Stimulated activated CD4-positive, alpha-beta T cell treated with anti-CD3 and anti-CD28 coated beads, Interleukin-4, amount 100 ng/mL, for 4 hours (primary cell): ENCODE results near the gene GBP3.
"Not testable (repeated sequence)": the region's sequence is repeated elsewhere in the genome, so short reads cannot be mapped to it uniquely, and the experiment has no call there.

Experiments
- DNase-seq, 2 experiments: peaks; one replicate each; pipeline ENCODE4 v3.0.0-alpha.2; 2020

GBP3 gene, protein sequence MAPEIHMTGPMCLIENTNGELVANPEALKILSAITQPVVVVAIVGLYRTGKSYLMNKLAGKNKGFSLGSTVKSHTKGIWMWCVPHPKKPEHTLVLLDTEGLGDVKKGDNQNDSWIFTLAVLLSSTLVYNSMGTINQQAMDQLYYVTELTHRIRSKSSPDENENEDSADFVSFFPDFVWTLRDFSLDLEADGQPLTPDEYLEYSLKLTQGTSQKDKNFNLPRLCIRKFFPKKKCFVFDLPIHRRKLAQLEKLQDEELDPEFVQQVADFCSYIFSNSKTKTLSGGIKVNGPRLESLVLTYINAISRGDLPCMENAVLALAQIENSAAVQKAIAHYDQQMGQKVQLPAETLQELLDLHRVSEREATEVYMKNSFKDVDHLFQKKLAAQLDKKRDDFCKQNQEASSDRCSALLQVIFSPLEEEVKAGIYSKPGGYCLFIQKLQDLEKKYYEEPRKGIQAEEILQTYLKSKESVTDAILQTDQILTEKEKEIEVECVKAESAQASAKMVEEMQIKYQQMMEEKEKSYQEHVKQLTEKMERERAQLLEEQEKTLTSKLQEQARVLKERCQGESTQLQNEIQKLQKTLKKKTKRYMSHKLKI

DNA sequence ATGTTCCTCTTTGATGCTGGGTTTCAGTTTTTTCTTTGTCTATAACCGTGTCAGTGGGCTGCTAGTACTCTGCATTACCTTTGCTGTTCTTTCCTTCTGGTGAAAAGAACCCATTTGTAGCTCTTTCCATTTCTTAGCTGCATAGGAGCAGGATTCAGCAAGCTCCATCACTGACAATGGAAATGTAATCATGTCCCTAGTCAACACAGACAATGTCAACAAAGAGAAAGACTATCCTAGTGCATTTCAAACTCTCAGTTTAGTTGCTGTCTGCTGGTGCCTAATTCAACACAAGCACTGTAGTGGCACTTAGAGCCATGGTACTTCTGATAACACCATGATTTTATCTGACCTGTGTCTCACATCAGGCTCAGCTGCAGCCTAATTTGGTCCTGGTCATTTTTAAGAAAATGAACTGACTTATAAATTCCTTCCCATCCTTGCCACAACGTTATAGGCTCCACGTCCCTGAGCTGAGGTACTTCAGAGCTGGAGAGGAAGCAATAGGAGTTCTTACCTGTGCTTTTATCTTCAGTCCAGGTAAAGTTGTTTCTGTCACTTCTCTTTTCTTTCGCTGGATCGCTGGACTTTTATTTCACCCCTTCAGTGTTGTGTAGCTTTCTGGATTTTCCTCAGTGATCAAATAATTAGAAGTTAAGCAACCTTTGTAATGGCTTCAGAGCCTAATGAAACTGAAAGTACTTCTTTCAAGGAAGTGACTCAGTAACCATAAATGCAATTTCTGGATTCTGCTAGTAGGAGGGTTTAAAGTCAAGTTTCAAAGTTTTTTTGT is at the start of gene GBP3:
GBP3 (minus strand) TSS at position 700 of the 793 bp plus-strand sequence. CDS start 2,145 bp downstream, outside the sequence.
- DNase-seq, result no peak

DNA sequence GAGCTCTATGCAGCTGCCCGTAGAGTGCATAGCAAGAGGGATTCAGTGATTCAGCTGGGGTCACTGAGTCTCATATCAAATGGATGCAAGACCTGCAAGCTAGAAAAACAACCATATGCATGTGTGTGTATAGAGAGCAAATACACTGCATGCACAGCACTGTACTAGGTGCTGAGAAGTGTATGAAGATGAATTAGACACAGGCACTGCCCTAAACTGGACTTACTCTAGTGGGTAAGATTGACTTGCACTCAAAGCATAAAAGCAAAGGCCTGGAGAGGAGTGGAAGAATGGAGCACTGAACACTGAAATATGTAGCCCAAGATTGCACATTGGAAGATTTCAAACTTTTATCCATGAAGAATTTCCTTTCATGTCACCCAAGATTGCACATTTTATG is 47.8 kb upstream of the GBP3 start:
- no peak for DNase-seq

DNA sequence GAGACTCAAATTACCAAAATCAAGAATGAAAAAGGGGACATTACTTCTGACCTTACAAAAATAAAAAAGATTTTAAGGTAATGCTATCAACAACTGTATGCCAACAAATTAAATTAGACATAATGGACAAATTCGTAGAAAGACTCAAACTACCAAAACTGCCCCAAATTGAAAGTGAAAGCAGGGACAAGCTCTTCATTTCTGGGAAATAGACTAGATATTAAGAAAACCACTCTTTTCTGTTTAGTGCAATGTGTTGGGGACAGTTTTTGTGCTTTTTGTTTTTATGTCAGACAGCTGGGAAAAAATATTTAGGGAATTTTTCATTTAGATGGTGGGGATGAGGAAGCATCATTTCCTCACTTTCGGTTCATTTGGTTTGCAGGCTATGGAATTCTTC is 47.3 kb upstream of the GBP3 start:
- DNase-seq, result no peak

DNA sequence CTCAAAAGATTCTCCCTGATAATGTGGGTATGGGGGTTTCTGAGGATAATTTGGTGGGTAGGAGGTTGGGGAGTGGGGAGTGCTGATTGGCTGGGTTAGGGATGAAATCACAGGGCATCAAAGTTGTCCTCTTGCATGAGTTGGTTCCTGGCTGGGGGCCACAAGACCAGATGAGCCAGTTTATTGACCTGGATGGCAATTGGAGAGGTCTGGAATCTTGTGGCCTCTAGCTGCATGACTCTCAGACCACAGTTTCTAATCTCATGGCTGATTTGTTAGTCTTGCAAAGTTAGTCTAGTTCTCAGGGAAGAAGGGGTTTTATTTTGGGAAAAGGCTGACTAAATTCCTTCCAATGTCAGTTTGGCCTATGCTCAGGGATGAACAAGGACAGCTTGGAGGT is 45.6 kb upstream of the GBP3 start:
- DNase-seq, result no peak

DNA sequence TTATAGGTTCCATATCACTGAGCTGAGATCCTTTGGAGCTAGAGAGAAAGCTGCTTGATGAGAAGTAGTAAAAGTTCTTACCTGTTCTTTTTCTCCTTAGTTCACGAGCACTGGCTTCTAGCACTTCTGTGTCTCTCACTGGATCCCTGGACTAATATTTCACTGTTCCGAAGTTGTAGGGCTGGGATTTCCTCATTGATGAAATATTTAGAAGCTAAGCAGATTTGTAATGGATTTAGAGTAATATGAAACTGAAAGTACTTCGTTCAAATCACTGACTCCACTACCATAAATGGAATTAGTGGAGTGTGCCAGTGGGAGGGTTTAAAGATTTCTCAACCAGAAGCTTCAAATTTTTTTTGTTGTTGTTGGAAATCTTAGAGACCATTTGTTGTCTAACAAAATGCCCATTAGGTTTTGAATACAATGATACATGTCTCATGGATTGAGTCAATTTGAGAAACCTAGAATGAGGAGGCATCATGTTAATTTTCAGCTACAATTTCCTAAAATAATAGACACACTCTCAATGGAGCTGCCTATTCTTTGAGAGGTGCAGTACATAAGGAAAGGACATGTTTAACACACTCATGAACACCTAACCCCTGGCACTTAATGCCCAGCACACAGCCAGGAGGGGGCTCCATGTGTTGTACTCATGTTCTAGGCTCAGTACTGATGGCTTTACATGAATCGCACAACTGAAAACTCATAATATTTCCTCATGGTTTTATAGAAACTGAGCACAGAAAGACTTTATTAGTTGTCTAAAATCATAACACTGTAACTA is 42.6 kb upstream of the GBP3 start, which contains the start of gene GBP1:
GBP1 (minus strand) TSS at position 130 of the 790 bp plus-strand sequence. CDS start 1,974 bp downstream, outside the sequence.
- peak in 1 of 2 experiments; percentile 36 for DNase-seq

DNA sequence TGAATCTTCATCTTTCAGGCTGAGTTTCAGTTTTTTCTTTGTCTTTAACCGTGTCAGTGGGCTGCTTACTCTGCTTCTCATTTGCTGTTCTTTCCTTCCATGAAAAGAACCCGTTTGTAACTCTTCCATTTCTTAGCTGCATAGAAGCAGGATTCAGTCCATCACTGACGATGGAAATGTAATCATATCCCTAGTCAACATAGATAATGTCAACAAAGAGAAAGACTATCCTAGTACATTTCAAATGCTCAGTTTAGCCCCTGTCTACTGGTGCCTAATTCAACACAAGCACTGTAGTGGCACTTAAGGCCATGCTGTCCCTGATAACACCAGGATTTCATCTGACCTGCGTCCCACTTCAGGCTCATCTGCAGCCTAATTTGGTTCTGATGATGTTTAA is 42.0 kb upstream of the GBP3 start:
- DNase-seq, result no peak

DNA sequence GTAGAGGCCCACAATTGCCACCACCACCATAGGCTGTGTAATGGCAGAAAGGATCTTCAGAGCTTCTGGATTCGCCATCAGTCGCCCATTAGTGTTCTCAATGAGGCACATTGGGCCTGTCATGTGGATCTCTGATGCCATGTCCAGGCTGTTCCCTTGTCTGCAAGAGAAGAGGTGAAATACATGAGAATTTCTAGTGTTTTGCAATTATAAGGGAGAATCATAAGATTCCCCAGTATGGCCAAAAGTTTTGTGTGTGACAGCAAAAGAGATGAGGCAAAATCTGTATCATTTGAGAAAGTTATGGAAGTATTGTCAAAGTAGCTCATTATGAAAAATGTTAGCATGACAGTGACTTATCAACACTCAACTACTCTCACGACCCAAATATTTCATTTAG is 40.4 kb upstream of the GBP3 start:
- DNase-seq, result no peak

DNA sequence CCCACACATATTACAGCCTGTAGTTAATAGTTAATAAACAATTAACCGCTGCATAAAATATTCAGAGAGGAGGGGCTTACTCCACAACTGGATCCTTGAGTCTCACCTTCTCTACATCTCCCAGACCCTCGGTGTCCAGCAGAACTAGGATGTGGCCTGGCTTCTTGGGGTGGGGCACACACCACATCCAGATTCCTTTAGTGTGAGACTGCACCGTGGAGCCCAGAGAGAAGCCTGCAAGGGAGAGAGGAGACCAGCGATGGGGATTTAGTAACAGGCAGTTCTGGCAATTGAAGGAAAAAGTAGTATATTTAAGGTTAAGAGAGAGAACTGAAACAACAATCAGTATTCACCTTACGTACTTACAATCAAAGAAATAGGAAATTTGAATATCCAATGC is 37.4 kb upstream of the GBP3 start:
- DNase-seq, result no peak

DNA sequence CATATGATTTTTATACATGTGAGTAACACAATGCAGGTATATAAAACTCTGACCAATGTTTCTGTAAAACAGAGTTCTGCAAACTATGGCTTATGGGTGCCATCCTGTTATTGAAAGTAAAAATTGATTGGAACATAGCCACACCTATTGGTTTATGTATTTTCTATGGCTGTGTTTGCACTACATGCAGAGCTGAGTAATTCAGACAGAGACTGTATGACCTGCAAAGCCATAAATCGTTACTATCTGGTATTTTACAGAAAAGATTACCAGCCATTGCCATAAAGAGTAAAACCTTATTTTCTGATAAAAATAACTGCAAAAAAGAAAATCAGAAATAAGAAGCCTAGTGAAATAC is 29.3 kb upstream of the GBP3 start:
- DNase-seq, result no peak

DNA sequence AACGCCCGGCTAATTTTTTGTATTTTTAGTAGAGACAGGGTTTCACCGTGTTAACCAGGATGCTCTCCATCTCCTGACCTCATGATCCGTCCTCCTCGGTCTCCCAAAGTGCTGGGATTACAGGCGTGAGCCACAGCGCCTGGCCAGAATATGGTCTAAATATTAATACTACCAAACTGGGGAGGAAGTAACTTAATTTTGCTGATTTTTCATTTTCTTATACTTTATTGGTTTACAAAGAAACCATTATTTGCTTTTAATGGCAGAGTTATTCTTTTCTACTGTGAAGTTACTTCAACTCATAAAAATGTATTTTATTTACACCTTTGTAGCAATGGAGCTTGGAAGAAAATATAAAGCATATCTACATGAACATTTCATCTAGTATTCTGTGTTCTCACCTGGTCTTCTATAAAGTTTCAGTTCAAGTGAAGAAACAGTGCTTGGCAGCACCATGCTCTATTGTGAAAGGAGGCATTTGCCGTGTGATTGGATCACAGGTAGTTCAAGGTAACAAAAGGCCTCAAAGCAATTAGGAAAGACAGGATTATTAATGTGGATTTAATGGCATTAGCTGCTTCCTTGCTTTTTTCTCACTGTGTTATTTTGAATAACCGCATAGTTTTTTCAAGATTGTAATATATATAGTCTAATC is 28.8 kb upstream of the GBP3 start:
- no peak for DNase-seq

DNA sequence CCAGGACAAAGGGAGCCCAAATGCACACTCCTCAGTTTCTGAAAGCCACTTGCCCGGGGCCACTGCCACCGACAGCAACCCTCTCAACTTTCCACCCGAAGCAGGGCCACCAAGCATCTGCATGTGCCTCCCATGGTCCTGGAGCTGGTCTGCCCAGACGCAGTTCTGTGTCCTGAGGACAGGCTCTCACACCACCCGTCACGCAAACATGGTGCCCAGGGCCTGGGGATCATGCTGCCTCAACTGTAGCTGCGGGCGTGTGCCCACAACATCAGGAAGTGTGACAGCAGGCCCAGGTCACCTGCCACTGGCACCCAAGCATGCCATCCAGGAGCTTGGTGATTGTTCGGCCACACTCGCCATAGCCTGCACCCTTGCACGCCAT is 28.0 kb upstream of the GBP3 start:
- no peak for DNase-seq

DNA sequence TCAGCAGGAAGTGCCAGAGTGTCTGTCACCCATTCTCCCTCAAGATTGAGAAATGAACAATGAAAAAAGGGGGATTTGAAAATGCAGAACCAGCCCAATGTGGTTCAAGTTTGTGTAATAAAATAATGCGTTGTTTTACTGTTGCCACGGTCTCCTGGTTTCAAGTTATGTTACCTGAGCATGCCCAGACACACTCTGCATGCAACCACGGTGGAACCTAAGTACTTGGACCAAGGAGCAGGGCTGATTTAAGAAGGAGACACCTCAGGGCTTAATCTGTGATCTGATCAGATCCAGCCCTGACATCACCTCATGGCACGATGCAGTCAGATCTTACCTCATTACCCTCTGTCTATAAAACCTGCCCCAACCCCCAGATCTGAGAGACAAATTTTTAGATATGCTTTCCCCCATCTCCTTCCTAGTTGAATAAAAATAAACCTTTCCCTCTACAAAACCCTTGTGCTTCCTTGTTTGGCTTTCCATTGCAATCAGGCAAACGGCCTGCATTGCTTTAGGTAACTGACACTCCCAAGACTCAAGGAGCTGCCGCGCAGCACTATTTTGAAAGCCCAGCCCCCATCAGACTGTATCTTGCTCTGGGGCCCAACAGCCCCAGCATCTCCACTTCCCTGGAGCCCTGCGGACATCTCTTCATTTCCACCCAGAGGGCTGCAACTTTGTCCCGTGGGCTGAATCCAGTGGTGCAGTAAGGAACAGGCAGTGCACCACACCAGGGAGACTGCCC is 27.4 kb upstream of the GBP3 start:
- not testable (repeated sequence) for DNase-seq

DNA sequence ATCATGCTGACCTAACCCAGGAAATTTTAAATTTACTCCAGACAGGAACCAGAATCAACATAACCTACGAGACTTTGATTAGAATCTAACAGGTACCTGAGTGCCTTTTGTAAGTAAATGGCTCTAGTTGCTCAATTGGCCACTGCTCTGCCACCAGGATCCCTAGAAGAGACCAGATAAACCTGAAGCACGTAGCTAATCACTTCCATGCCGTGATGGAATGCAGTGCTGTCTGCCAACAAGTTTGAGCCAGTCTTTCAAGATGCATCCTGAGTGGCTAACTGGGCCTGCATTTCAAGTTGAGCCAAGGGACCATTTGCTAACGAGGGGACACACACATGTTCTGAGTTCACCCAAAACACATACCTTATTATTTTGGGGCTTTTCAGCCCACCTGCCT is 26.5 kb upstream of the GBP3 start:
- not testable (repeated sequence) for DNase-seq

DNA sequence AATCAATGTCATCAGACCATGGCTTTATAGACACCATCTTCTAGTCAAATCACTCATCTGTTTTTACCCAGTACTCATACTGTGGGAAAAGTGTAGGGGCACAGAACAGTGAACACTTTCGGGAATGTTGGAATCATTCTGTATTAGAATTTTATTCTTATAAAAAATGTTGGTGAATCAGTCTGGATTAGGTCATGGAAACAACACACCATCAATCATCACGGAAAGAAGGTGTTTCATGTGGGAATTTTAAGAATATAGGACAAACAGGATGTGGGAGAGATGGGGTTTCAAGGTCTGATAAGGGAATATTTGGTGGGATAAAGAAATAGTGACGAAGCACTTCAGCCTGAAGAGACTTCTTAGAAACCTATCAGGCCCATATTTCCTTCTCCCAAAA is 25.1 kb upstream of the GBP3 start:
- DNase-seq, result no peak

DNA sequence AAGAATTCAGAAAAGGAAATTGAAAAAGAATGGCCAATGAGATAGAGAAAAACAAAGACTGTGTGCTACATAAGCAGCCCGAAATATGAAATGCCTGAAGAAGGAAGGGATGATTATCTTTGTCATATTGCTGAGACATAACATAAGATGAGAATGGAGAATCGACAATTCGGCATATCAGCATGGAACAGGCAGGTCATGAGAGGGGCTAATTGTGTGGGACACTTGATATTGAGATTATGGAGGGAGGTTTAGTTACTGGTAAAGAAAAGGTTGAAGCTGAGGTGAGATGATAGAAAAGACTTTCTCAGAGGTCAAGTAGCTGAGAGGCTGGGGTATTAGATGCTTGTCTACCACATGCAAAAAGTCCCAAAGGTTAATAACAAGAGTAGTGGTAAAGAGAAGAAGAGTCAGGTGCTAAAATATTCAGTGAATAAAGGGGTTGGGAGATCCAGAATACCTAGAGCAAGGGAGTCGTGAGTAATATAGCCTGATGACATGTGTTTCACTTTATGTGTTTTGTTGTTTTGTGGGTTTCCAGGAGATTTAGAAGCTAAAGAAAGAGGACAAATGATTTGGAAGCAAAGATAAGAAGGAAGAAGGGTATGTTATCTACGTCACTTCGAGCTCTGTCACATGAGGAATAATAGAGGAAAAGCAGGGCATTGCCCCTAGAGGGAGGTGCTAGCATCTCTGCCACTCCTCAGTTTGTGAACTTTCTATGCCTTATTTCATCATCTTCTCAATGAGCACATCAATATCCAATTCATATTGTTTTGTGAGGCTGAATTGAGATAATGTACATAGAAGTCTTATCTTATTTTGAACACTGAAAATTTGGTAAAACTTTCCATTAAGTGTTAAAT is 23.9 kb upstream of the GBP3 start:
- DNase-seq, result not testable (repeated sequence)

DNA sequence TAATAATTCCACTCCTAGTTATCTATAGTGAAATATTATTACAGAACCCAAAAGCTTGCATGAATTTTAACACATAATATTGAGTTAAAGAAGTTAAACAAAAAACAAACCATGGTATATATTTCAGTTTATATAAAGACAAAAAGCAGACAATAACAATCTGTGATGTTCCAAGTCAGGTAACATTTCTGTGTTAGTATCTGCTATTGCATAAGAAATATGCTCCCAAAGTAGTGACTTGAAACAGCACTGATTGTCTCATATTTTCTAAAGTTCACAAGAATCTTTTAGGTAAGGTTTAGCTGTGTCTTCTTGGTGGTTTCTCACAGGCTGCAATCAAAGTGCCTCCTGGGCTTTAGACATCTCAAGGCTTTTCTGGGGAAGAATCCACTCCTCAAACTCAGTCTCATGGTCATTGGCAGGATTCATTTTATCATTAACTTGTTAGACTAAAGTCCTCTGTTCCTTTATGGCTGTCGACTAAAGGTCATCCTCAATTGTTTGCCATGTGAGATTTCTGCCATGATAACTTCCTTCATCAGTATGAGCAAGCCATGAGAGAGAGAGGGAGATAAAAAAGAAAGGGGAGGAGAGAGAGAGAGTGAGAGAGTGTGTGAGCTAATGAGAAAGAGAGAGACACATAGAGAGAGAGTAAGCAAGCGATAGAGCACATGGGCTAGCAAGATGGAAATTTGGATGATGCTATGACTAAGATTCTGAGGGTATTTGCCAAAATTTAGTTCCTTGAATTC is 22.5 kb upstream of the GBP3 start:
- DNase-seq, result no peak

DNA sequence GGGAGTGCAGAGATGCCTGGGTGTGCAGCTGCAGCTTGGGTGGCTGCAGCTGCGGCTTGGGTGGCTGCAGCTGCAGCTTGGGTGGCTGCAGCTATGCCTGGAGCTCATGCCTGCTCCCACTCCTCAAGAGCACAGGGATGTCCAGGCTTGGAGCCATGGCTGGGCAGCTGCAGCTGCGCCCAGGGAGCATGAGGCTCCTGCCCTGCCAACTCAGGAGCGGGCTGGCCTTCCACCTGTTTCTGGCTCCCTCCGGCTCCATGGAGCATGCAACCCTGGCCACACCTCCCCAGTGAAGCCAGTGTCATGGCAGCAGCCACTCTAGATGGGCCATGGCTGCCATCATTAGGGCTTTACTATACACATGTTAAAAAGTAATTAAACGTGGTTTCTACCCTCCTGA is 21.3 kb upstream of the GBP3 start:
- no peak for DNase-seq

DNA sequence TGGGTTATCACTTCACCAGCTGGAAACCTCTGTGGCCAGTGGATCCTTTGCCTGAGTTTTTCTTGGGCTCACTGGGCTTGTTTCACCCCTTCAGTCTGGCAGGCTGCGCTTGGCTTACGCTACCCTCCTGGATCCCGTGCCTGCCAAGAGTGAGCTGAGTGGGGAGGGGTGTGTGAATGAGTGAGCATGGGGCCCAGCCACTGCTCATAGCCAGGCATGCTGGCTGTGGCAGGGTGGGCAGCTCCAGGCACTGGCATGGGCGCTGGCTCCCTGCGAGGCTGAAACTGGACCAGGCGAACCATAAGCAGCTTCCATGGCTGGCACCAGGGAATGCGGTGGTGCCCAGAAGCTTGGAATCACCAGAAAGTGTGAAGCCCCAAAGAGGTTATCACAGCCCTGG is 19.8 kb upstream of the GBP3 start:
- DNase-seq, result no peak

DNA sequence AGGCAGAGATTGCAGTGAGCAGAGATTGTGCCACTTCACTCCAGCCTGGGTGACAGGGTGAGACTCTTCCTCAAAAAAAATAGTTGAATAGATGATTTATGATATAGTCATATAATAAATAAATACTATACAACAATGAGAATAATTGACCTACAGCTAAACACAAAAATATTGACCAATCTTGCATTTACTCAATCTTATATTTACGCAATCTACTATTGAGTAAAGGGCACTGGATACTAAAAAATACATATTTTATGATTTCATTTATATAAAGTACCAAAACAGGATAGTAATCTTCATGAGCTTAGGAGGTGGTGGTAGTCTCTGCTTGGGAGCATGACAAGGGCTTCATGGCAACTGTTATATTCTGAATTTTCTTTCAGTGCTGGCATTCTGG is 19.1 kb upstream of the GBP3 start:
- no peak for DNase-seq

DNA sequence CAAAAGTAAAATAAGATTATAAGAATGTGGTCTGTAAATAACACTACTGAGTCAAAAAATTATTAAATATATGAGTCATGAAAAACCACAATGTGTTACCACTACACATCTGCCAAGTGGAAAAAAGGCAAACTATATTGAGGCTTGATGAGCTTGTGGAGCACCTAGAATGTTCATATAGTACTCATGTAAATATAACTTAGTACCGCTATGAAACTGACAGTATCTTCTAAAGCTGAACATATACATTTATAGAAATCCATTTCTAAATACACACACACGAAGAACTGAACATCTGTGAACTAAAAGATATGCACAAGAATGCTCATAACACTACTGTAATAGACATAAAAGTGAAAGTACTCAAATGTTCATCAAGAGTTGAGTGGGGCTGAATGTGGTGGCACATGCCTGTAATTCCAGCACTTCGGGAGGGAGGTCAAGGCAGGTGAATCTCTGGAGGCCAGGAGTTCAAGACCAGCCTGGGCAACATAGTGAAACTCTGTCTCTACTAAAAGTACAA is 18.5 kb upstream of the GBP3 start:
- no peak for DNase-seq
